Peyer's patch (tissue), 4 donors: ENCODE measurements around the gene ZNF474. TPM values are rescaled to one million over a fixed set of nuclear protein-coding genes. Genes with fewer than 3 reads are reported as not detected.

Source experiments
- DNase-seq, 3 donors: peaks; one replicate each; pipeline ENCODE4 v3.0.0-alpha.2; 2017 to 2019
- H3K27ac ChIP-seq, 4 donors: fragments of 200-600 bp; sonication (generic); one replicate each; pipeline ENCODE4 v1.5.1; 2016 to 2019
- H3K27me3 ChIP-seq, 2 donors: fragments of 200-600 bp; sonication (generic); one replicate each; pipeline ENCODE4 v1.5.1; 2019
- H3K36me3 ChIP-seq, 3 donors: fragments of 200-600 bp; sonication (generic); one replicate each; pipeline ENCODE4 v1.5.1; 2016 to 2019
- H3K4me1 ChIP-seq, 4 donors: fragments of 200-600 bp; sonication (generic); one replicate each; pipeline ENCODE4 v1.5.1; 2016 to 2019
- H3K4me3 ChIP-seq, 4 donors: fragments of 200-600 bp; sonication (generic); 1 replicate in 3 of 4; 2 replicates in 1 of 4; pipeline ENCODE4 v1.5.1; 2016 to 2019; ENCODE audit warnings: mild to moderate bottlenecking in 1 of 4
- H3K9me3 ChIP-seq, 4 donors: fragments of 200-600 bp; sonication (generic); one replicate each; pipeline ENCODE4 v1.5.1; 2016 to 2019; ENCODE audit warnings: mild to moderate bottlenecking in 1 of 4
- CTCF ChIP-seq, 6 experiments: fragments of 450-650 bp in 4 of 6; fragments of 200-600 bp in 2 of 6; sonication (generic) in 1 of 6; IDR thresholded peaks; one replicate each; pipeline ENCODE4 v1.5.1; 2017 to 2019; ENCODE audit warnings: antibody characterized with exemption in 6 of 6, mild to moderate bottlenecking in 3 of 6, moderate library complexity in 1 of 6
- POLR2A ChIP-seq, 2 donors: fragments of 450-650 bp; IDR thresholded peaks; one replicate each; pipeline ENCODE4 v1.5.1; 2017; ENCODE audit warnings: antibody characterized with exemption in 2 of 2, mild to moderate bottlenecking in 2 of 2, moderate library complexity in 2 of 2
- total RNA-seq, 4 donors: library from RNA; depleted of rRNA; stranded (reverse); fragments of >200 nt; gene quantifications; one replicate each; pipeline ENCODE4 v1.1.0, GENCODE V29; 2016

Gene ZNF474
- total RNA-seq, 4 donors from 2014 or later, result 0.54 TPM; not detected in 3

GRCh38 chr5:122126177-122126755 is 3.1 kb upstream of the ZNF474 start:
- H3K27me3 ChIP-seq, result no peaks in the 10 kb centered on the region
- H3K27ac ChIP-seq, result peak overlapping the region in 1 of 4 donors; percentile 43
- H3K36me3 ChIP-seq, result no peaks in the 10 kb centered on the region

DNA sequence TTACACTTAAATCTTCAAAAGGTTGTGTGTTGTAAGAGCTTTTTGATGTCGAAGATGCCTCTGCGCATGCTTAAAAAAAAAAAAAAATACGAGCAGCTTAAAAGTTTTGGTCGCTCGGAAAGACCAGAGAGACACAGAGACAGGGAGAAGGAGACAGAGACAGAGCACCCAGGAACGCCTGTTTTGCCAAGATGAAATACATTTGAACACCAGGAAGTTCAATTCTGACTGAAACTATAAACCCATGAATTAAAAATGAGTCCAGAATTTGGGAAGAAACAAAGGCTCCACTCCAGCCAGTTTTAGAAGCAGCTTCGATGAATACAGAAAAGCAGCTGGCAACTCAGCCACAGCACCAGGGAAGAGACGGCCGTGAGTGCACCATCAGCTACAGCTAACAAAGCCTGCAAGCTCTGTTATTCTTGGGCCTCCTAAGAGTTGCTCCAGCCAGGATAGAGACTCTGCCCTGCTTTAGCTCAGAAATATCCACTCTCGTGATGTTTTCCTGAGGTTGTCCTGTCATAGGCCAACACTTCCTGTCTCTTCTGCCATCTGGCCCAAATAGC is 2.5 kb upstream of the ZNF474 start:
- no peak for DNase-seq
- H3K27ac ChIP-seq, result peak overlapping the region in 1 of 4 donors; percentile 43

More at GRCh38 chr5:122126177-122126755, 3.1 kb upstream of the ZNF474 start:
- no peak for DNase-seq
- Histone ChIP-seq H3K9me3 (no peaks in the 10 kb centered on the region), H3K4me1 (no peaks in the 10 kb centered on the region), H3K4me3 (no peak overlapping the region)
- TF ChIP-seq POLR2A (IDR thresholded peaks at IDR 0.05) (no peak), CTCF (IDR thresholded peaks at IDR 0.05) (no peak)

DNA sequence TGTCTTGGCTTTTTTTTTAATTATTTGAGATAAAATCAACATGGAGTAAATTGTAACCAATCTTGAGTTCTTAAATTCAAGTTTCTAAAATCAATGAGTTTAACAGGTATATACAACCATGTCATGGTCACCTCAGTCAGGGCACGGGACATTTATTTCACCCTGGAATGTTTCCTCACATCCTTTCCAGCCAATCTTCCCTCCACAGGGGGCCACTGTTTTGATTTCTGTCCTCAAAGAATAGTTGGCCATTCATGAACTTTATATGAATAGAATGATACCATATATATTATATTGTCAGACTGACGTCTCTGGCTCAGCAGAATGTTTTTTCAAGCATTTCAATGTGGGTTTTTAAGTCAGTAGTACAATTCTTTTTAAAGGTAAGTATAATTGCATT is 806 bp downstream of the ZNF474 start:
- Histone ChIP-seq H3K9me3 (no peaks in the 10 kb centered on the region), H3K27me3 (no peaks in the 10 kb centered on the region), H3K36me3 (no peaks in the 10 kb centered on the region), H3K4me3 (no peak overlapping the region), H3K27ac (no peak overlapping the region), H3K4me1 (no peaks in the 10 kb centered on the region)
- TF ChIP-seq POLR2A (IDR thresholded peaks at IDR 0.05) (no peak), CTCF (IDR thresholded peaks at IDR 0.05) (no peak)
- no peak for DNase-seq

More for the DNA sequence above, 2.5 kb upstream of the ZNF474 start:
- Histone ChIP-seq H3K4me1 (no peaks in the 10 kb centered on the region), H3K27me3 (no peaks in the 10 kb centered on the region), H3K4me3 (no peak overlapping the region), H3K36me3 (no peaks in the 10 kb centered on the region), H3K9me3 (no peaks in the 10 kb centered on the region)
- TF ChIP-seq CTCF (IDR thresholded peaks at IDR 0.05) (no peak), POLR2A (IDR thresholded peaks at IDR 0.05) (no peak)

DNA sequence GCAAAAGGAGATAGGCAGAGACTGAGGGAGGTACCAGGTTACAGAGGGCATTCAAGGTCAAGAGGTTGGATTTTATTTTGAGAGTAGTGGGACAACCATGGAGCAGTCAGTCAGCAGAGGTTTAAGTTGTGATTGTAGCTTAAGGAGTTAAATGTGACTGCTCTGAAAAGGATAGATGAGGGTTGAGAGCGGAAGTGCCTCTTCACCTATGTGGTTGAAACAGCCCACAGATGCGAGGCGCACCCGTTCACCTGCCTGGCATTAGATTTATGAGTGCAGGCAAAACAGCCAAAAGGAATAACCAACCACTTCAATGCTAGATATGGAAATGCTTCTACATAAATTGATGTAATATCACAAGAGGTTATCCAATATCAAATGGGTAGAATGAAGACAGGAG is 8.4 kb downstream of the ZNF474 start:
- TF ChIP-seq POLR2A (IDR thresholded peaks at IDR 0.05) (no peak), CTCF (IDR thresholded peaks at IDR 0.05) (no peak)

DNA sequence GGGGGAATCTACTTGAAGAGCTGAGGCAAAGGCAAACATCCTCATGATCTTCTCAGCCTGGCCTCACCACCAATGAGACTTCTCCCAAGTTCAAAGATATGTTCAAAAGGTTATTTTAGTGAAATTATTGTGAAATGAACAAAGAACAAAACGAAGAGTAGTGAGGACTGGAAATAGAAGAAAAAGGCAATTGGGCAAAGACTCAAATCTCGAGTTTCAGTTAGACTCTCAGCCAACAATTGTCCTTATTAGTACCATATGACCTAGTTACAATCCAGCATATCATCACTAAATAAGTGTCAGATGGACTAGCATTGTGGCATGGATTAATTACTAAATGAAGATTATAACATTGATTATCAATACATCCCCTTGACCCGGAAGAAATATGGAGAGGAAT is 9.0 kb downstream of the ZNF474 start:
- DNase-seq, result no peak
- Histone ChIP-seq H3K36me3 (no peaks in the 10 kb centered on the region), H3K4me3 (no peak overlapping the region), H3K9me3 (no peaks in the 10 kb centered on the region), H3K4me1 (no peaks in the 10 kb centered on the region), H3K27me3 (no peaks in the 10 kb centered on the region), H3K27ac (no peak overlapping the region)
- TF ChIP-seq POLR2A (IDR thresholded peaks at IDR 0.05) (no peak), CTCF (IDR thresholded peaks at IDR 0.05) (no peak)

More for the DNA sequence above, 8.4 kb downstream of the ZNF474 start:
- Histone ChIP-seq H3K4me1 (no peaks in the 10 kb centered on the region), H3K9me3 (no peaks in the 10 kb centered on the region), H3K36me3 (no peaks in the 10 kb centered on the region), H3K27ac (no peak overlapping the region), H3K27me3 (no peaks in the 10 kb centered on the region), H3K4me3 (no peak overlapping the region)
- DNase-seq, result no peak
